Activated T-helper 17 cell treated with anti-CD3 and anti-CD28 coated beads, Interleukin-2, amount 50 U/mL, for 72 hours (primary cell): ENCODE measurements around the gene MTOR. TPM values are rescaled to one million over a fixed set of nuclear protein-coding genes. Genes with fewer than 3 reads are reported as not detected.
"Not testable (repeated sequence)": the region's sequence is repeated elsewhere in the genome, so short reads cannot be mapped to it uniquely, and the experiment has no call there.

Experiments used
- ATAC-seq: fragments of 150-1000 bp; cut with Tn5 transposase; replicated peaks from 2 replicates; pipeline ENCODE4 v1.10.0; 2021; ENCODE audit warnings: mild to moderate bottlenecking, moderate library complexity
- H3K27ac Mint-ChIP-seq: one replicate; pipeline ENCODE4 v1.8.0; 2022; ENCODE audit warnings: mixed read lengths
- H3K27me3 Mint-ChIP-seq: one replicate; pipeline ENCODE4 v1.8.0; 2022; ENCODE audit warnings: mixed read lengths
- H3K36me3 Mint-ChIP-seq: one replicate; pipeline ENCODE4 v1.8.0; 2022; ENCODE audit warnings: low read depth, mild to moderate bottlenecking, mixed read lengths
- H3K4me1 Mint-ChIP-seq: one replicate; pipeline ENCODE4 v1.8.0; 2022; ENCODE audit warnings: mixed read lengths
- H3K4me3 Mint-ChIP-seq: one replicate; pipeline ENCODE4 v1.8.0; 2022; ENCODE audit warnings: mild to moderate bottlenecking, mixed read lengths
- H3K9me3 Mint-ChIP-seq: one replicate; pipeline ENCODE4 v1.8.0; 2022; ENCODE audit warnings: mixed read lengths
- total RNA-seq, 2 donors: library from RNA; stranded (reverse); gene quantifications; one replicate each; pipeline ENCODE4 v1.2.3, GENCODE V29; 2022

The MTOR gene
- total RNA-seq = 10 to 100 TPM; 22.4 to 38.0 TPM

DNA sequence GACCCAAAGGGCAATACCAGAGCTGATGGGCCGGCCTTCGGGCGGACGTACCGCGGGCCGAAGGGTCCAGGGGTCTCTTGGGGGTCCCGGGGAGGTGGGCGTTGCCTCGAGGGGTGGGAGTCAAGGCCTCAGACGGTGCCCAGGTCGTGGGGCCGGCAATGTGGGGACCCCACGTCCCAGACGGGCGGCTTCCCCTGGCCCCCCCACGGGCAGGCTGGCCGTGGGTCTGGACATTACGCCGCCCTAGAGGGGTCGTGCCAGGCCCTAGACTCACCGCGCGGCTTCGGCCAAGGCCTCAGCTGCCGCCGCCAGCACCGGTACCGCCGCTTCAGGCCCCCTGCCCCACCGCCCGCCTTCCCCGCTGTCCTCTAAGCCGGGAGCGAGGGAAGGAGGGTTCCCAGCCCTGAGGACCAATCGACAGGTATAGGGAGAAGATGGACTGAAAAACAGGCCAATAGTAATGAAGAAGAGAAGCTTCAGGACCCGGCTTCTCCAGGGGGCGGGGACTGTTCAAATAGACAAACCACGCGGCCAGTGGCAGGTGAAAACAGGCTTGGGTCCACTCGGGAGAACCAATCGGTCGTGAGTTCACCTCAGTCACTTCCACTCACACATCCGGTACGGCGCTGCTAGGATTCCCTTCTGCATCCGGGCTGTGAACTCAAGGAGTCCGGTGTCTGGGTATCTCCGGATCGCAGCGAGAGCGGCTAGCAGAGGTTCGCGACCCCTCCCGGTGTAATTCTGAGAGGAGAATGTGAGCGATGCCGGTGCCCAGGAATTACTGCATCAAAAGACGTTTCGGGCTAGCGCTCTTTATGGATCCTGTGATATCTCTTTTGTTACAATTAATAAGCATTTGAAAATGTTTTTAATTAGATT lies at the start of gene MTOR:
TSS of gene MTOR (minus strand) at position 381 of the 879 bp plus-strand sequence. CDS start 3,142 bp downstream, outside the sequence.
- H3K4me1 Mint-ChIP-seq = peaks cover 5% of the 10 kb centered on the region
- no peaks in the 10 kb centered on the region for H3K27me3 Mint-ChIP-seq
- peak; percentile 98 for ATAC-seq
- H3K9me3 Mint-ChIP-seq = no peaks in the 10 kb centered on the region
- peak within 1 kb of the TSS; percentile 92 for H3K27ac Mint-ChIP-seq
- peak within 1 kb of the TSS; percentile 90 for H3K4me3 Mint-ChIP-seq
- peaks cover 25% of the 10 kb centered on the region for H3K36me3 Mint-ChIP-seq

DNA sequence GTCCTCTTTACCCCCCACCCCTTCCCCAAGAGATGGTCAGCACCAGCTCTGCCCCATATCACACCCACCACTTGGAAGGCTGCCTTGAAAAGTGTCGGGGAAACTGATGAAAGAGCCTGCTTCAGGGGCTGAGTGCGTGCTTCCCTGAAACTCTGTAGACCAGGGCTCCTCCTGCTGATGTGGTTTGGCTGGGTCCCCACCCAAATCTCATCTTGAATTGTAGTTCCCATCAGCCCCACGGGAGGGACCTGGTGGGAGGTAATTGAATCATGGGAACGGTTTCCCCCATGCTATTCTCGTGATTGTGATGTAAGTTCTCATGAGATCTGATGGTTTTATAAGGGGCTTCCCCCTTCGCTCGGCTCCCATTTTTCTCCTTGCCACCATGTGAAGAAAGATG lies 47.0 kb upstream of the MTOR start:
- H3K4me3 Mint-ChIP-seq = no peak overlapping the region
- H3K27ac Mint-ChIP-seq = no peak overlapping the region
- no peak for ATAC-seq
- no peaks in the 10 kb centered on the region for H3K36me3 Mint-ChIP-seq
- no peaks in the 10 kb centered on the region for H3K27me3 Mint-ChIP-seq
- H3K4me1 Mint-ChIP-seq = peaks cover 6% of the 10 kb centered on the region
- no peaks in the 10 kb centered on the region for H3K9me3 Mint-ChIP-seq

DNA sequence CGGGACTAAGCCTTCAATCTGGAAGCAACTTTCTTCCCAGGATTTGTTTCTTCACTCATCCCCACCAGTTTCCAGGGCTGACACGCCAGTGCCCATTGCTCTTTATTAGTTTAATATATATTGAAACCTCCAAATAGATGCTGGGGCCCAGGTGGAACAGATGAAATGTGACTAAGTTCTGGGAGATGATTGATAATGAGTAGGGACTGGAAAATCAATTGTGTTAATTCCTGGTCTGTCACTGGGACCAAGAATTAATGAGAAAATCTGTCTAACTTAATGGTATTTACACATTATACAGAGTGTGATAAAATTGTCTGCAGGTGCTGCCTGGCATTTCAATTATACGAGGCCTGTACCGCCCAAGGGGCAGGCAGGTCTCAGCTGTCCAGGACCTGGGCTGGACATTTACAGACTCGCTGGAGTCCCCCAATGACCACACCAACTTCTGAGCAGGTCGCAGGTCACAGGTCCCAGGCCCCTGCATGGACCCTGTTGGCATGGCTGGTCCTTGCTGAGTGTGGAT lies 46.4 kb upstream of the MTOR start:
- Mint-ChIP-seq H3K27me3 (no peaks in the 10 kb centered on the region), H3K36me3 (no peaks in the 10 kb centered on the region), H3K4me1 (peaks cover 6% of the 10 kb centered on the region), H3K9me3 (no peaks in the 10 kb centered on the region), H3K27ac (no peak overlapping the region), H3K4me3 (no peak overlapping the region)
- no peak for ATAC-seq

DNA sequence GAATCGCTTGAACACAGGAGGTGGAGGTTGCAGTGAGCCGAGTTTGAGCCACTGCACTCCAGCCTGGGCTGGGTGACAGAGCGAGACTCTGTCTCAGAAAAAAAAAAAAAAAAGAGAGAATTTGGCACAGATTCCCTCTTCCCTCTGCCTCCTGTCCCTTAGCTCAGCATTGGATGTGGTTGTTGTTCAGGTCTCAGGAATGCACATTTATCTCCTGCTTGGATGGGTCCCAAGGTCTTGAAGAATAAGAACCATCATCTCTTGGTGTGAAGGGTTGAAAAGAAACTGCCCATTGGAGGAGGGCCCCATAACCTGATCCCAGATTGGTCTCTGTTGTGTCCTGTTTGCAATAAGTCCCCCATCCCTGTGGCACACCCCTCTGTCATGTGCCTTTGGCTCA lies 45.5 kb upstream of the MTOR start:
- ATAC-seq = no peak
- no peaks in the 10 kb centered on the region for H3K36me3 Mint-ChIP-seq
- no peaks in the 10 kb centered on the region for H3K27me3 Mint-ChIP-seq
- H3K4me3 Mint-ChIP-seq = no peak overlapping the region
- H3K9me3 Mint-ChIP-seq = no peaks in the 10 kb centered on the region
- H3K4me1 Mint-ChIP-seq = peaks cover 6% of the 10 kb centered on the region
- no peak overlapping the region for H3K27ac Mint-ChIP-seq

DNA sequence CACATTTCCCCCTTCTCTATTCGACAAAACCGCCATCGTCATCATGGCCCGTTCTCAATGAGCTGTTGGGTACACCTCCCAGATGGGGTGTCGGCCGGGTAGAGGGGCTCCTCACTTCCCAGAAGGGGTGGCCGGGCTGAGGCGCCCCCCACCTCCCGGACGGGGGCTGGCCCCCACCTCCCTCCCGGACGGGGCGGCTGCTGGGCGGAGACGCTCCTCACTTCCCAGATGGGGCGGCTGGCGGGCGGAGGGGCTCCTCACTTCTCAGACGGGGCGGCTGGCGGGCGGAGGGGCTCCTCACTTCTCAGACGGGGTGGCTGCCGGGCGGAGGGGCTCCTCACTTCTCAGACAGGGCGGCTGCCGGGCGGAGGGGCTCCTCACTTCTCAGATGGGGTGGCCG lies 43.2 kb upstream of the MTOR start:
- not testable (repeated sequence) for H3K27ac Mint-ChIP-seq, H3K36me3 Mint-ChIP-seq, H3K4me1 Mint-ChIP-seq, H3K4me3 Mint-ChIP-seq, H3K9me3 Mint-ChIP-seq, H3K27me3 Mint-ChIP-seq, ATAC-seq

DNA sequence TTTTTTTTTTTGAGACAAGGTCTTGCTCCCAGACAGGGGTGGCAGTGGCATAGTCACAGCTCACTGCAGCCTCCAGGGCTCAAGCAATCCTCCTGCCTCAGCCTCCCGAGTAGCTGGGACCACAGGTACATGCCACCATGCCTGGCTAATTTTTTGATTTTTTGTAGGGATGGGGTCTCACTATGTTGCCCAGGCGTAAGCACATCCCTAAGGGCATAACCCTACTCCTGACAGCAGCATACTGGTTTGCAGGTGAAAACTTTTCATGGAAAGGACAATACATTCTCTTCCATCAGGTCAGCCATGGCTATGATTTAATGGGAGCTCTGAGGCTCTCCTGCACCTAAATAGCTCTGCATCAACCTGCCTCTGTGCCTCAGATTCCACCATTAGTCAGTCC lies 40.0 kb upstream of the MTOR start:
- Mint-ChIP-seq H3K4me1 (no peaks in the 10 kb centered on the region), H3K4me3 (no peak overlapping the region), H3K27me3 (no peaks in the 10 kb centered on the region), H3K36me3 (no peaks in the 10 kb centered on the region), H3K27ac (no peak overlapping the region), H3K9me3 (no peaks in the 10 kb centered on the region)
- ATAC-seq = no peak

DNA sequence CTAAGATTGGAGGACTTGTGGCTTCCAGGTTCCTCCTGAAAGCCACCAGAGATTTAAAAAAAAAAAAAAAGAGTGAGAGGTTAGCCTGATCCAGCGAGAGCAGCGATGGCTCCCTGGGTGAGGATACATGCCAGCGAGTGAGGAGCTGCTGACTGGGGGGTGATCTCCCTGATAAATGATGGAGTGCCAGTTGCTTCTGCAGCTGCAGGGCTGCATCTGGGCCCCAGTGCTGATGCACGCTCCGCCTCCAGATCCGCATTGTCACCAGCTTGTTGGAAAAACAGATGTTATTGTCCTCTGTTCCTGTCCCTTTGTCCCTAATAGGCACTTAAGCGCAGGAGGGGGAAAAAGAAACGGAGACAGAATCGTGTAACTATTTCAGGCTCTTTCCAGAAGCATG lies 39.2 kb upstream of the MTOR start:
- H3K27ac Mint-ChIP-seq = no peak overlapping the region
- no peak for ATAC-seq
- no peaks in the 10 kb centered on the region for H3K27me3 Mint-ChIP-seq
- H3K4me3 Mint-ChIP-seq = no peak overlapping the region
- H3K36me3 Mint-ChIP-seq = no peaks in the 10 kb centered on the region
- peaks cover 5% of the 10 kb centered on the region for H3K4me1 Mint-ChIP-seq
- H3K9me3 Mint-ChIP-seq = no peaks in the 10 kb centered on the region

DNA sequence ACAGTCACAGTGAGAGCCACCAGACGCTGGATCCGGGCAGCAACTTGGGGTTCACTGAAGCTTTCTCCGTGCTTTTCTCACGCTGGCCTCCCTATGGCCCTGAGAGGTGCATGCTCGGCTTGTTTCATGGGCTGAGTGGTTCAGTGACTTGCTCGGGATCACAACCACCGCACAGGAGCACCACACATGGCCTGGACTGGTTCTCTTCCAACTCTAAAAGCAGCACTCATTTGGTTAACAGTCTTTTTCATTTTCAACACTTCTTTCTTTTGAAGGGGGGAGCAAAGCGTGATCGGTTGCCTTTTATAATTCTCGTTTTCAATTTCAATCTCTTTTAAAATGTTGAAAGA lies 36.8 kb upstream of the MTOR start:
- peak overlapping the region; percentile 20 for H3K27ac Mint-ChIP-seq
- peaks cover 16% of the 10 kb centered on the region for H3K4me1 Mint-ChIP-seq
- H3K9me3 Mint-ChIP-seq = no peaks in the 10 kb centered on the region
- H3K27me3 Mint-ChIP-seq = no peaks in the 10 kb centered on the region
- H3K4me3 Mint-ChIP-seq = peak overlapping the region; percentile 20
- H3K36me3 Mint-ChIP-seq = peaks cover 9% of the 10 kb centered on the region
- ATAC-seq = peak; percentile 73

DNA sequence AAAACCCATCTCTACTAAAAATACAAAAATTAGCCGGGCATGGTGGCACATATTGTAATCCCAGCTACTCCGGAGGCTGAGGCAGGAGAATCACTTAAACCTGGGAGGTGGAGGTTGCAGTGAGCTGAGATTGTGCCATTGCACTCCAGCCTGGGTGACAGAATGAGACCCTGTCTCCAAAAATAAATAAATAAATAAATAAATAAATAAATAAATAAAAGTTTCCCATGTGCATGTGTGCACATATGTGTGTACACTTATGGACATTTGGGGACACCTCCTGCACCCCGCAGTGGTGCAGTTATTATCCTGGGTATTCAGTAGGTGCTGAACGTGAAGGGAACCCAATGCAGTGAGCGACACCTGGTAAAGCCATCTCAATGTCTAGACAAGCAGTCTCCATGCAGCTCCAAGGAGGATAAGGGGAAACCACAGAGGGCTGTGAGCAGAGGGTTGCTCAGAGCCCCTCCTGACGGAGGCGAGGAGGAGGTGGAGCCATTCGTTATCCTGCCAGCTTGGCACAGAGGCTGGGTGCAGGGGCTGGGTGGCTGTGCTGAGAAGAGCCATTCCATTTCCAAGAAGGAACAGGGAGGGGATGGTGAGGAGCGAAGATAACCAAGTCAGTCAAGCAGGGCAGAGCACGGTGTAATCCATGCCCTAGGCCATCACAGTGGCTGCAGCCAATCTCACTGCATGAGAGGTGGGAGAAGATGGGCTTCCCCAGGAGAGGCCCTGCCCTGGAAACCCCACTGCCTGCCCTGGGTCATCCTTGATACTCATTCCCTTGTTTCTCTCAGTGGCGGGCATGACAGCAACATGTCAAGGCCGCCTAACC lies 36.3 kb upstream of the MTOR start:
- Mint-ChIP-seq H3K36me3 (peaks cover 9% of the 10 kb centered on the region), H3K27me3 (no peaks in the 10 kb centered on the region), H3K9me3 (no peaks in the 10 kb centered on the region), H3K4me1 (peaks cover 16% of the 10 kb centered on the region), H3K27ac (peak overlapping the region; percentile 20), H3K4me3 (peak overlapping the region; percentile 20)
- no peak for ATAC-seq

DNA sequence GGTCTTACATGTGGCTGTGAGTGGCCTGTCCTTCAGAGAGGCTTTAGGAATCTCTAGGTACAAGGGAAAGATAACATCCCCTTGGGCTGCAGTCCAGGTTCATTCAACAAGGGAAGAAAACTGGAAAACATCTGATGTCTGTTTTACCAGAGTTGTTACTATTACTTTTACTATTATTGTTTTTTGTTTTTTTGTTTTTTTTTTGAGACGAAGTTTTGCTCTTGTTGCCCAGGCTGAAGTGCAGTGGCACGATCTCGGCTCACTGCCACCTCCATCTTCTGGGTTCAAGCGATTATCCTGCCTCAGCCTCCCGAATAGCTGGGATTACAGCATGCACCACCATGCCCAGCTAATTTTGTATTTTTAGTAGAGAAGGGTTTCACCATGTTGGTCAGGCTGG lies 35.4 kb upstream of the MTOR start:
- H3K36me3 Mint-ChIP-seq, H3K27ac Mint-ChIP-seq, H3K4me3 Mint-ChIP-seq, H3K9me3 Mint-ChIP-seq, H3K27me3 Mint-ChIP-seq, ATAC-seq: not testable (repeated sequence)
- peaks cover 16% of the 10 kb centered on the region for H3K4me1 Mint-ChIP-seq

DNA sequence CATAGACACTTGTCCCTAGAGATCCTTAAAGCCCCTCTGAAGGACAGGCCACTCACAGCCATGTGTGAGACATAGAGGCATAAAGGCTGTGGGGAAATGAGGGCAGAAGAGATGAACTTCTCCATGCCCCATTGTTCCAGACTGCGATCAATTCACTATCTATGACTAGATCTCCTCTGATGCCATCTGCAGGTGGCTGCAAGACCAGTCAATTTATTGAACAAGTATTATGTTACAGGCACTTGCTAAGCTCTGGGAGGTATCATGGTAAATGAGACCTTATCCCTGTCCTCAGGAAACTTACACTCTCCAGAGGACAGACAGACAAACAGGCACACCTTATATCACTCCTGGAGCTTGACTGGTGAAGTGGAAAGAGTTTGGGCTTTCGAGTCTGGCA lies 33.6 kb upstream of the MTOR start:
- Mint-ChIP-seq H3K27me3 (no peaks in the 10 kb centered on the region), H3K27ac (no peak overlapping the region), H3K9me3 (no peaks in the 10 kb centered on the region), H3K4me1 (peaks cover 29% of the 10 kb centered on the region), H3K36me3 (peaks cover 23% of the 10 kb centered on the region), H3K4me3 (no peak overlapping the region)
- ATAC-seq = no peak

DNA sequence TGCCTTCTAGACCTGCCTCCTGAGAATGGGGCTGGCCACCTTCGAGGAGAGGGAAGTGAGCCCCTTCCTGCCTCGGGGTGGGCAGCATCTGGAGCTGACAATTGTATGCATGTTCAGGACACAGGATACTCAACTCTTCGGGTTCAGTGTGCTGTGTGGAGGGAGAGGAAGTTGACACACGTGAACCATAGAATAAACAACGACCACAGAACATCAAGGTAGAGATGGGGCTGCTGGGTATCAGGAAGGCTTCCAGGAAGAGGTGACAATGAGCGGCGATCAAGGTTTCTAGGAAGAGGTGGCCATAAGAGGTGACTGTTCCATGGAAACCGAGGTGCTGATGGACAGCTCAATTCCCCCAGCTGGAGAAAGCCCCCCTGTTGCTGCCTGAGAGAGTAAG lies 32.6 kb upstream of the MTOR start:
- H3K27me3 Mint-ChIP-seq = no peaks in the 10 kb centered on the region
- H3K9me3 Mint-ChIP-seq = no peaks in the 10 kb centered on the region
- no peak for ATAC-seq
- H3K4me1 Mint-ChIP-seq = peaks cover 30% of the 10 kb centered on the region
- peak overlapping the region; percentile 84 for H3K27ac Mint-ChIP-seq
- H3K4me3 Mint-ChIP-seq = peak overlapping the region; percentile 39
- H3K36me3 Mint-ChIP-seq = peaks cover 33% of the 10 kb centered on the region

DNA sequence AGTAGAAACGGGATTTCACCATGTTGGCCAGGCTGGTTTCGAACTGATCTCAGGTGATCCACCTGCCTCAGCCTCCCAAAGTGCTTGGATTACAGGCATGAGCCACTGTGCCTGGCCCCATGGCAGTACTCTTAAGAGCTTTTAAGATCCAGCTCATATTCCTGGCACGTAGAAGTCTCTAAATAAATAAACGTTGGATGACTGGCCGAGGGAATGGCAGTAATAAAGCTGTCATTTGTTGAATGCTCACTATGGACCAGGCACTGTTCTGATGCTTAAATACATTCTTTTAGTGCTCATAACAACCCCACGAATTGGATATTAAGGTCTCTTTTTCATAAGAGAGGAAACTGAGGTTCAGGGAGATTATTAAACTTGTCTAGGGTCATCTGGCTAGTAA lies 31.5 kb upstream of the MTOR start:
- no peak overlapping the region for H3K4me3 Mint-ChIP-seq
- no peaks in the 10 kb centered on the region for H3K27me3 Mint-ChIP-seq
- no peaks in the 10 kb centered on the region for H3K9me3 Mint-ChIP-seq
- no peak for ATAC-seq
- H3K4me1 Mint-ChIP-seq = peaks cover 30% of the 10 kb centered on the region
- no peak overlapping the region for H3K27ac Mint-ChIP-seq
- peaks cover 44% of the 10 kb centered on the region for H3K36me3 Mint-ChIP-seq

DNA sequence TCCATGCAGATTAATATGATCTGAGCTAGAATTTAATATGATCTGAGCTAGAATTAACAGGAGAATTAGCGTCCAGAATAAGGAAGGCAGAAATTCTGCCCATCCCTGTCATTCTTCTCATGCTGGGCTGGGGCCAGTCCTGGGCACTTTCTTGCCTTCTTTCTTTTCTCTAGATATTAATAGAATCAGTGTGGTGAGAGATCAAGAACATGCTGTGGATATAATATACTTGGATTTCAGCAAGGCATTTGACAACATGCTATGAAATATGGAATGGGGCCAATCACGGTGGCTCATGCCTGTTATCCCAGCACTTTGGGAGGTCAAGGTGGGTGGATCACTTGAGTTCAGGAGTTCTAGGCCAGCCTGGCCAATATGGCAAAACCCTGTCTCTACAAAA lies 28.7 kb upstream of the MTOR start:
- peak overlapping the region; percentile 26 for H3K4me3 Mint-ChIP-seq
- no peaks in the 10 kb centered on the region for H3K27me3 Mint-ChIP-seq
- H3K4me1 Mint-ChIP-seq = peaks cover 25% of the 10 kb centered on the region
- H3K27ac Mint-ChIP-seq = peak overlapping the region; percentile 81
- H3K9me3 Mint-ChIP-seq = no peaks in the 10 kb centered on the region
- ATAC-seq = no peak
- H3K36me3 Mint-ChIP-seq = peaks cover 65% of the 10 kb centered on the region

DNA sequence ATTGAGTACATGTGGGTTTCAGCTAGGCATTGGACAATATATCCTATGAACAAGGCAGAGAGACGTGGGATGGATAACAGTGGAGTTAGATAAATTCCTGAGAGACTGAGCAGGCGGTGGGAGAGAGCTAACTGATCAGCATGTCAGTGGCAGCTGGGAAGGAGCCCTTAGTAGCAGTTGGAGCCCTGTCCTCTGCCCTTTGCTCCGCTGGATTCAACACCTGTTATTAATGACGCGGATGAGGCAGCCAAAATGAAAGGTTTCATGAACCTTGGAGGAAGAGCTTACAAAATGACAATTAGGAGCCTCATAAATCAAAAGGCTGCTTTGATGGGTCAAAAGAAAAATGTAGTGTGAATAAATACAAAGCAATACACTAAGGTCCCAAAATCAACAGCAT lies 26.7 kb upstream of the MTOR start:
- Mint-ChIP-seq H3K4me1 (peaks cover 30% of the 10 kb centered on the region), H3K9me3 (no peaks in the 10 kb centered on the region), H3K4me3 (no peak overlapping the region), H3K27ac (no peak overlapping the region), H3K36me3 (peaks cover 72% of the 10 kb centered on the region), H3K27me3 (no peaks in the 10 kb centered on the region)
- ATAC-seq = no peak
